BJ (cell line): ENCODE data around the gene BCKDHA. TPM values are rescaled to one million over a fixed set of nuclear protein-coding genes. Genes with fewer than 3 reads are reported as not detected.

ENCODE experiments used
- CTCF ChIA-PET: fragments of 350-600 bp; formaldehyde crosslinking; extraction: SDS; loops from one replicate; lab custom pipeline; 2021; ENCODE audit warnings: antibody characterized with exemption, inconsistent platforms; lab: Yijun Ruan, JAX
- POLR2A ChIA-PET: fragments of 300-600 bp; sonication (Branson Sonifier 250); formaldehyde crosslinking; extraction: SDS; loops from one replicate; lab custom pipeline; 2021; ENCODE audit warnings: antibody characterized with exemption; lab: Charles Lee
- DNase-seq: peaks from one replicate; pipeline ENCODE4 v3.0.0-alpha.2; 2011; ENCODE audit warnings: low read depth
- H3K27me3 ChIP-seq: 2 replicates; pipeline ENCODE4 v1.6.0; 2011; ENCODE audit warnings: low read length; ENCODE audit not compliant: control insufficient read depth, insufficient read depth
- H3K36me3 ChIP-seq: 2 replicates; pipeline ENCODE4 v1.5.1; 2011; ENCODE audit warnings: low read length; ENCODE audit not compliant: control insufficient read depth, insufficient read depth
- H3K4me3 ChIP-seq: 2 replicates; pipeline ENCODE4 v1.5.1; 2011; ENCODE audit warnings: low read depth, mild to moderate bottlenecking, control low read depth, low read length
- polyA plus RNA-seq: library from polyadenylated mRNA; depleted of rRNA; stranded (reverse); fragments of >200 nt; gene quantifications from 2 replicates; pipeline ENCODE4 v1.2.3, GENCODE V29; 2011
- TF ChIP-seq, protein P1 (sequence below): IDR thresholded peaks from 2 replicates; pipeline ENCODE4 v1.5.1; 2011; ENCODE audit warnings: low read depth, mild to moderate bottlenecking, control low read depth, inconsistent platforms, low read length, moderate library complexity; ENCODE audit not compliant: insufficient read depth

Gene BCKDHA
- polyA plus RNA-seq, 1 experiment, result 24.2 TPM

DNA sequence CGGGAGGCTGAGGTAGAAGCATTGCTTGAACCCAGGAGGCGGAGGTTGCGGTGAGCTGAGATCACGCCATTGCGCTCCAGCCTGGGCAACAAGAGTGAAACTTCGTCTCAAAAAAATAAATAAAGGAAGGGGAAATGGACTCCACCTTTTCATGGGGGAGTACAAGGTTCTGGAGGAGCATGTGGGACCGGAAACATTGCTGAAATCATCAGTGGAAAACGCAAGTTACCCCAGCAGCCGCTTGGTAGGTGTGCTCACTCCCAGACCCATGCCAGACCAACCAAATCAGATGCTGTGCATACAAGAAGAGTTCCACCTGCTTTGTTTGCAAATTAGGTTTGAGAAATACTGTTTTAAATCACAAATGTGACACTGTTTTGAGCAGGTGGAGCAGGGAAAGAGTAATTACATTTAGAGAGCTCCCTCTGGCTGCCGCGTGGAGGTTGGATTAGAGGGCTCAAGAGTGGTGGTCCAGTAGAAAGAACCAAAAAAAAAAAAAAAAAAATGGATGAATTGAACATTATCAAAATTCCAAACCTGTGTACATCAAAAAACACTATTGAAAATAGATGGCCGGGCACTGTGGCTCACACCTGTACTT lies 50.2 kb downstream of the BCKDHA start:
- ChIA-PET CTCF (interaction anchor here (1.5 to 14.7 kb wide), 3 partner anchors 9 to 121 kb away, joined by 6 to 205 read pairs (median 32); partner anchors contain the start of gene DMAC2), POLR2A (no interaction called here)

DNA sequence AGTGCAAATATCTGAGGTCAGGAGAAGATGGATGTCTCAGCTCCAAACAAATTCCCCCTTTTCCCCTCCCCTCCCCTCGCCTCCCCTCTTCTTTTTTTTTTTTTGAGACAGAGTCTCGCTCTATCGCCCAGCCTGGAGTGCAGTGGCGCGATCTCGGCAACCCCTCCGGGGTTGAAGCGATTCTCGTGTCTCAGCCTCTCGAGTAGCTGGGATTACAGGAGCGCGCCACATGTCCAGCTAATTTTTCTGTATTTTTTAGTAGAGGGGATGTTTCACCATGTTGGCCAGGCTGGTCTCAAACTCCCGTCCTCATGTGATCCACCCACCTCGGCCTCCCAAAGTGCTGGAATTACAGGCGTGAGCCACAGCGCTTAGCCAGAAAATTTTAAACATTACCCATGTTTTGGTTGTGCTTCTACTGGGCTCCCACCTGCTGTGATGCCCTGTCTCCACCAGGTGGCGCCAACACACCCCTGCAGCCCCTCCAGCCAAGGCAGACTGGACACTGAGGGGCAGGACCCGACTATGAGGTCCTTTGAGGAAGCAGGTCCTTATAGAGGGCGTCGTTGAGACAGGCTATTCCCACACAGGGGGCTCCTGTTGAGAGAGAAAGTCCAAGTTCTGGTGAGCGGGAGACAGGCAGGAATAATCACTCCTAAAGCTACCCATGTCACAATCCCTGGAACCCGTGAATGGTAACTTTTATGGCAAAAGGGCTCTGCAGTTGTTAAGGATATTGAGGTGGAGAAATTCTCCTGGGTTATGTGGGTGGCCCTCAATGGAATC lies 51.7 kb downstream of the BCKDHA start:
- CTCF ChIA-PET, result interaction anchor here (0.6 to 14.7 kb wide), 28 partner anchors 9 to 185 kb away, joined by 3 to 205 read pairs (median 5); partner anchors contain the start of genes CEACAM21 and DMAC2
- POLR2A ChIA-PET, result no interaction called here
- peaks cover 6% of the 10 kb centered on the region; the same call in 1 of the 2 replicates for H3K27me3 ChIP-seq
- peak overlapping the region; percentile 9 for H3K4me3 ChIP-seq
- DNase-seq, result no peak
- TF ChIP-seq, protein P1, sequence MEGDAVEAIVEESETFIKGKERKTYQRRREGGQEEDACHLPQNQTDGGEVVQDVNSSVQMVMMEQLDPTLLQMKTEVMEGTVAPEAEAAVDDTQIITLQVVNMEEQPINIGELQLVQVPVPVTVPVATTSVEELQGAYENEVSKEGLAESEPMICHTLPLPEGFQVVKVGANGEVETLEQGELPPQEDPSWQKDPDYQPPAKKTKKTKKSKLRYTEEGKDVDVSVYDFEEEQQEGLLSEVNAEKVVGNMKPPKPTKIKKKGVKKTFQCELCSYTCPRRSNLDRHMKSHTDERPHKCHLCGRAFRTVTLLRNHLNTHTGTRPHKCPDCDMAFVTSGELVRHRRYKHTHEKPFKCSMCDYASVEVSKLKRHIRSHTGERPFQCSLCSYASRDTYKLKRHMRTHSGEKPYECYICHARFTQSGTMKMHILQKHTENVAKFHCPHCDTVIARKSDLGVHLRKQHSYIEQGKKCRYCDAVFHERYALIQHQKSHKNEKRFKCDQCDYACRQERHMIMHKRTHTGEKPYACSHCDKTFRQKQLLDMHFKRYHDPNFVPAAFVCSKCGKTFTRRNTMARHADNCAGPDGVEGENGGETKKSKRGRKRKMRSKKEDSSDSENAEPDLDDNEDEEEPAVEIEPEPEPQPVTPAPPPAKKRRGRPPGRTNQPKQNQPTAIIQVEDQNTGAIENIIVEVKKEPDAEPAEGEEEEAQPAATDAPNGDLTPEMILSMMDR, result peak; percentile 98
- no peaks in the 10 kb centered on the region for H3K36me3 ChIP-seq

More for the DNA sequence above, 50.2 kb downstream of the BCKDHA start:
- TF ChIP-seq, protein P1, result no peak
- Histone ChIP-seq H3K4me3 (no peak overlapping the region), H3K27me3 (peaks cover 3% of the 10 kb centered on the region; the same call in 1 of the 2 replicates), H3K36me3 (no peaks in the 10 kb centered on the region)
- no peak for DNase-seq

DNA sequence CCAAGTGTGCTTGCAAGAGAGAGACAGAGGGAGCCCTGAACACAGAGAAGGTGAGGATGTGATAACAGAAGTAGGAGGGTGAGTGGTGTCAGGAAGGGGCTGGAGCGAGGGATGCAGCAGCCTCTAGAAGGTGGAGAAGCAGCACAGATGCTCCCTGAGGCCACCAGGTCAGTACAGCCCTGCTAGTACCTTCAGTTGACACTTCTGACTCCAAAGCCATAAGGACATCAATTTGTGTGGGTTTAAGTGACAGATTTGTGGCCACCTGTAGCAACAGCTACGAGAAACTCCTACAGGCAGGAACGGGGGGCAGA lies 52.2 kb downstream of the BCKDHA start:
- TF ChIP-seq, protein P1, result no peak
- ChIA-PET CTCF (interaction anchor here (0.6 to 14.7 kb wide), 17 partner anchors 8 to 185 kb away, joined by 3 to 205 read pairs (median 6); partner anchors contain the start of gene DMAC2), POLR2A (no interaction called here)
- Histone ChIP-seq H3K27me3 (peaks cover 6% of the 10 kb centered on the region; the same call in 1 of the 2 replicates), H3K36me3 (no peaks in the 10 kb centered on the region), H3K4me3 (no peak overlapping the region)
- no peak for DNase-seq

DNA sequence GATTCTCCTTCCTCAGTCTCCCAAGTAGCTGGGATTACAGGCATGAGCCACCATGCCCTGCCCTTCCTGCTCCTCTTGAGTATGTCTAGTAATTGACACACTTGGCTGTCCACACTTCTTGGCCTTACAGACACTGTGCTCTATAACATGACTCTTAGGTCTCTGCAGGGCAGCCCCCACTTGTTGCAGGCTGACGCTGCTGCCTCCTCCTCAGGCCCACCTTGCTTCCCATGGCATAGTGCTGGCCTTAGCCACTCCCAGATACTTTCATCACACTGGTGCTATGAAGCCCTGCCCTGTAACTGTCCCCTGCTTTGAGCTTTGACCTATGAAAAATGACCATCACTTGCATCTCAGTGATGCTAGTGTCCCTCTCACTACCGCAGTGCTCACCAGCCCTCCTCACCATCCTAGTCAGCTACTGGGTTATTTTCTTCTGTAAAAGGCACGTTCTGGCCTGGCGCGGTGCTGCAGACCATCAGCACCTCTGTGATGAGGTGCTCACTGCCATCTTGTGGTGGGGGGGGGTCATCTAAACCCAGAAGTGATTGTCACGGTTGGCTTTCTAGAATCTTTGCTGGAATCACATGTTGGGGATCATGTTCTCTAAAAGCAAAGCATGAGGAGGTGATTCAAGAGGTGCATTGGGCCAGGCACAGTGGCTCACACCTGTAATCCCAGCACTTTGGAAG lies 55.1 kb downstream of the BCKDHA start:
- Histone ChIP-seq H3K36me3 (no peaks in the 10 kb centered on the region), H3K4me3 (no peak overlapping the region), H3K27me3 (peaks cover 3% of the 10 kb centered on the region)
- no peak for DNase-seq
- TF ChIP-seq, protein P1, result no peak
- ChIA-PET POLR2A (no interaction called here), CTCF (interaction anchor here (1.0 to 14.7 kb wide), 3 partner anchors 13 to 147 kb away, joined by 3 to 205 read pairs (median 3); partner anchors contain the start of gene DMAC2)
